Right cardiac atrium (tissue), 5 donors: ENCODE data around the gene ILF3. TPM values are rescaled to one million over a fixed set of nuclear protein-coding genes. Genes with fewer than 3 reads are reported as not detected.

Experiments used
- ATAC-seq, 2 donors: fragments of 200-7000 bp; cut with Tn5 transposase; one replicate each; pipeline versions ENCODE4 v1.8.0 to v1.9.1; 2020; ENCODE audit warnings: moderate library complexity in 2 of 2, mild to moderate bottlenecking in 1 of 2
- DNase-seq, 3 donors: peaks; one replicate each; pipeline ENCODE4 v3.0.0-alpha.2; 2020
- H3K27ac ChIP-seq: one replicate; pipeline ENCODE4 v1.5.1; 2013; ENCODE audit warnings: mild to moderate bottlenecking, low read length, control low read depth, moderate library complexity
- H3K27me3 ChIP-seq: one replicate; pipeline ENCODE4 v1.6.1; 2013; ENCODE audit not compliant: control insufficient read depth, insufficient read depth
- H3K4me1 ChIP-seq: one replicate; pipeline ENCODE4 v1.6.1; 2013; ENCODE audit warnings: low read length; ENCODE audit not compliant: control insufficient read depth, insufficient read depth
- H3K4me3 ChIP-seq: one replicate; pipeline ENCODE4 v1.5.1; 2013; ENCODE audit warnings: low read length, control low read depth
- H3K9me3 ChIP-seq: one replicate; pipeline ENCODE4 v1.6.1; 2013; ENCODE audit warnings: low read length; ENCODE audit not compliant: control insufficient read depth
- WGBS: extraction: QIAGEN DNeasy Blood & Tissue Kit; methylation state at CpG from one replicate; pipeline ENCODE4 v1.1.7; 2013; 5-methylcytosine and 5-hydroxymethylcytosine counted together
- intact Hi-C, 4 donors: fragments of 100-400 bp; cut with DNase I; formaldehyde crosslinking; loops; one replicate each; pipeline versions ENCODE4 v1.11.0 to v1.14.0; 2022 to 2023
- microRNA-seq, 2 donors: library from miRNA; unstranded; fragments of <30 nt; microRNA quantifications; one replicate each; pipeline ENCODE4 v1.2.0, GENCODE V29; 2020 to 2021
- polyA plus RNA-seq: library from polyadenylated mRNA; stranded (reverse); fragments of 200-250 nt; gene quantifications from one replicate; pipeline ENCODE4 v1.2.3, GENCODE V29; 2013
- total RNA-seq, 4 donors: library from RNA; stranded (reverse); fragmentation: NEBNext Ultra II Directional; extraction: Animal tissue kit (Norgen Biotek cat#: 25700); gene quantifications; one replicate each; pipeline ENCODE4 v1.2.1, GENCODE V29; 2021
- donor health status: healthy with polysubstance abuse.
- donor health status: DM: no; HTN: yes; CAD: no.
- donor health status: DM: no; HTN: no; CAD: no.
- donor health status: DM: no; HTN: yes; CAD: no; lungs with severe emphysema.
- donor health status: DM: yes; HTN: yes; CAD: no.

ILF3 gene
- total and polyA plus RNA-seq, 5 donors, result 74.2 to 161 (median 132) TPM

DNA sequence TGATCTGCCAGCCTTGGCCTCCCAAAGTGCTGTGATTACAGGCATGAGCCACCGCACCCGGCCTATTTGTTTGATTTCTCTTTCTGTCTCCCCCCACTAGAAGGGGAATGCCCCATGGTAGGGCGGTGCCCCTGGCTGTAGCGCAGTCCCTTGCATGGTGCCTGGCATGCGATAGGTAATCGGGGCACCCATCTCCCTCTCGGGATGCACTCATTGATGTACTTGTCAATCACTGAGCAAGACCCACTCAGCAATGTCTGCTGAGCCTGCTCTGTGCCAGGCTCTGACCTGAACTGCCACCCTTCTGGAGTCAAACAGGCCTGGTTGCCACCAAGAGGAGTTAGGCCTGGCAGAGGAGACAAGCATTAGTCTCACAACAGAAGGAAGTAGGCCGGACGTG, 83.6 kb downstream of the ILF3 start:
- intact Hi-C loops, result no loop called here
- WGBS, result 93% methylated on average over 9 of the region's 9 CpGs
- peak in 1 of 3 donors; percentile 14 for DNase-seq
- Histone ChIP-seq H3K9me3 (no peaks in the 10 kb centered on the region), H3K4me3 (no peak overlapping the region), H3K27me3 (no peaks in the 10 kb centered on the region), H3K4me1 (peaks cover 18% of the 10 kb centered on the region), H3K27ac (no peak overlapping the region)
- ATAC-seq, result peak; percentile 7 to 17

DNA sequence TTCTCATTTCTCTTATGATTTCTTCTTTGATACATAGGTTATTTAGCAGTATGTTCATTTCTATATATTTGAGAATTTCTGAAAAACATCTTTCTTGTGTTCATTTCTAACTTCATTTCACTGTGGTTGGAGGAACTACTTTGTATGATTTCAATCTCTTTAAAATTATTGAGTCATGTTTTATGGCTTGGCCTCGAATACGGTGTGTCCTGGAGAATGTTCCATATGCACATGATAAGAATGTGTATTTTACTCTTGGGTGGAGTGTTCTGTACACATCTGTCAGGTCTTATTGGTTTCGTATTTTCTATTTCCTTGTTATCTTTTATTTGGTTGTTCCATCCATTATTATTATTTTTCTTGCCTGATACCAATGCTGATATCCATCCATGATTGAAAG, 86.7 kb downstream of the ILF3 start:
- intact Hi-C loops, result no loop called here

More for the DNA sequence above, 86.7 kb downstream of the ILF3 start:
- 82% methylated on average over 3 of the region's 3 CpGs for WGBS
- H3K4me1 ChIP-seq, result peaks cover 31% of the 10 kb centered on the region
- H3K4me3 ChIP-seq, result no peak overlapping the region
- no peaks in the 10 kb centered on the region for H3K9me3 ChIP-seq
- ATAC-seq, result no peak
- no peak for DNase-seq
- H3K27me3 ChIP-seq, result no peaks in the 10 kb centered on the region
- no peak overlapping the region for H3K27ac ChIP-seq

Small RNA genes lying within 50 kb of the gene (microRNA-seq; reads per million reads assigned to microRNA genes)
- 0 reads per million in 2 donors for gene MIR638

Other genes starting within 250 kb of the ILF3 start
- gene PDE4A, start 233.8 kb upstream of the ILF3 start, total RNA-seq, result 10 to 100 TPM in 3 of 4 donors, 1 to 10 TPM in 1; 8.4 to 14.2 (median 11.0) TPM
- 5.5 TPM for gene PDE4A, start 233.8 kb upstream of the ILF3 start, polyA plus RNA-seq
- gene KEAP1, start 151.0 kb upstream of the ILF3 start, total RNA-seq, result 10 to 100 TPM; 48.0 to 74.6 (median 62.8) TPM
- gene KEAP1, start 151.0 kb upstream of the ILF3 start, polyA plus RNA-seq, result 51.9 TPM
- under 1 TPM in 3 of 4 donors, not detected in 1; 0.15 to 0.31 (median 0.19) TPM for gene S1PR5, start 136.9 kb upstream of the ILF3 start, total RNA-seq
- 0.16 TPM for gene S1PR5, start 136.9 kb upstream of the ILF3 start, polyA plus RNA-seq
- gene ATG4D, start 110.4 kb upstream of the ILF3 start, total RNA-seq, result 10 to 100 TPM; 45.1 to 54.0 (median 48.9) TPM
- 48.0 TPM for gene ATG4D, start 110.4 kb upstream of the ILF3 start, polyA plus RNA-seq
- gene KRI1, start 88.3 kb upstream of the ILF3 start, total RNA-seq, result 10 to 100 TPM; 10.5 to 13.0 (median 12.1) TPM
- gene KRI1, start 88.3 kb upstream of the ILF3 start, polyA plus RNA-seq, result 9.3 TPM
- gene CDKN2D, start 85.4 kb upstream of the ILF3 start, total RNA-seq, result 1 to 10 TPM; 6.1 to 7.6 (median 7.0) TPM
- gene CDKN2D, start 85.4 kb upstream of the ILF3 start, polyA plus RNA-seq, result 9.4 TPM
- not detected for gene AP1M2, start 67.0 kb upstream of the ILF3 start, total RNA-seq
- gene AP1M2, start 67.0 kb upstream of the ILF3 start, polyA plus RNA-seq, result 0.09 TPM
- gene SLC44A2, start 28.8 kb upstream of the ILF3 start, total RNA-seq, result 100 to 1,000 TPM; 105 to 145 (median 110) TPM
- gene SLC44A2, start 28.8 kb upstream of the ILF3 start, polyA plus RNA-seq, result 70.1 TPM
- gene QTRT1, start 47.1 kb downstream of the ILF3 start, total RNA-seq, result 10 to 100 TPM; 23.7 to 30.7 (median 26.1) TPM
- gene QTRT1, start 47.1 kb downstream of the ILF3 start, polyA plus RNA-seq, result 33.1 TPM
- gene DNM2, start 63.7 kb downstream of the ILF3 start, total RNA-seq, result 100 to 1,000 TPM; 176 to 202 (median 189) TPM
- 129 TPM for gene DNM2, start 63.7 kb downstream of the ILF3 start, polyA plus RNA-seq
- gene TMED1, start 181.9 kb downstream of the ILF3 start, total RNA-seq, result 10 to 100 TPM; 24.6 to 30.4 (median 27.8) TPM
- 43.4 TPM for gene TMED1, start 181.9 kb downstream of the ILF3 start, polyA plus RNA-seq
- 1 to 10 TPM in 1 of 4 donors, under 1 TPM in 3; 0.39 to 1.4 (median 0.64) TPM for gene C19orf38, start 194.1 kb downstream of the ILF3 start, total RNA-seq
- 0.23 TPM for gene C19orf38, start 194.1 kb downstream of the ILF3 start, polyA plus RNA-seq
- 10 to 100 TPM; 30.8 to 37.2 (median 32.6) TPM for gene CARM1, start 217.2 kb downstream of the ILF3 start, total RNA-seq
- 35.2 TPM for gene CARM1, start 217.2 kb downstream of the ILF3 start, polyA plus RNA-seq